K562 (cell line): ENCODE measurements around the gene EXT2. TPM values are rescaled to one million over a fixed set of nuclear protein-coding genes. Genes with fewer than 3 reads are reported as not detected.

Experiments
- ARID1B ChIP-seq: fragments of 450-650 bp; IDR thresholded peaks from 2 replicates; pipeline ENCODE4 v1.6.1; 2016; ENCODE audit warnings: antibody characterized with exemption, mild to moderate bottlenecking, inconsistent platforms
- ATF1 ChIP-seq, 2 experiments: fragments of 450-650 bp in 1 of 2; IDR thresholded peaks; 2 replicates each; pipeline ENCODE4 v1.6.1; 2016; ENCODE audit warnings: missing compliant biosample characterization in 1 of 2, missing genetic modification characterization in 1 of 2
- BCOR ChIP-seq: fragments of 450-650 bp; IDR thresholded peaks from 2 replicates; pipeline ENCODE4 v1.6.1; 2016
- DIDO1 ChIP-seq: fragments of 450-650 bp; IDR thresholded peaks from 2 replicates; pipeline ENCODE4 v1.6.1; 2016; ENCODE audit warnings: low read depth, missing biosample characterization, missing genetic modification characterization
- EHMT2 ChIP-seq: fragments of 450-650 bp; IDR thresholded peaks from 2 replicates; pipeline ENCODE4 v1.6.1; 2018; ENCODE audit warnings: antibody characterized with exemption
- FUS ChIP-seq: fragments of 200-400 bp; formaldehyde crosslinking; optimal IDR thresholded peaks from 2 replicates; pipeline ENCODE3; 2017; ENCODE audit warnings: low read depth, low read length
- GTF2E2 ChIP-seq: fragments of 200-800 bp; sonication (Bioruptor generic); IDR thresholded peaks from 2 replicates; pipeline ENCODE4 v1.6.1; 2016; ENCODE audit warnings: missing genetic modification characterization, missing compliant biosample characterization
- KDM4B ChIP-seq, 2 experiments: fragments of 450-650 bp in 1 of 2; sonication (generic) in 1 of 2; IDR thresholded peaks; 2 replicates each; pipeline ENCODE4 v1.6.1; 2016 to 2017; ENCODE audit warnings: borderline replicate concordance in 2 of 2, antibody characterized with exemption in 1 of 2, low read depth in 1 of 2, mild to moderate bottlenecking in 1 of 2
- MAFK ChIP-seq: IDR thresholded peaks from 2 replicates; pipeline ENCODE4 v1.6.1; 2011; ENCODE audit warnings: low read length, improper control_type of control experiment
- MEIS2 ChIP-seq: fragments of 450-650 bp; IDR thresholded peaks from 2 replicates; pipeline ENCODE4 v1.6.1; 2014; ENCODE audit warnings: mild to moderate bottlenecking; ENCODE audit not compliant: partially characterized antibody
- MYNN ChIP-seq, 2 experiments: sonication (generic); formaldehyde crosslinking in 1 of 2; IDR thresholded peaks; 2 replicates each; pipeline versions ENCODE4 v1.5.0 to v1.6.1; 2016 to 2020; ENCODE audit warnings: antibody characterized with exemption in 1 of 2, missing genetic modification reagents in 1 of 2
- PHB2 ChIP-seq: fragments of 450-650 bp; IDR thresholded peaks from 2 replicates; pipeline ENCODE4 v1.6.1; 2017; ENCODE audit warnings: low read depth
- POLR2H ChIP-seq: IDR thresholded peaks from 2 replicates; pipeline ENCODE4 v1.6.1; 2016; ENCODE audit warnings: missing genetic modification characterization, low read depth, mild to moderate bottlenecking, control low read depth, missing compliant biosample characterization, moderate library complexity
- RBM25 ChIP-seq: fragments of 200-400 bp; formaldehyde crosslinking; IDR thresholded peaks from 2 replicates; pipeline ENCODE4 v1.6.1; 2018; ENCODE audit warnings: low read length, low read depth, moderate library complexity; ENCODE audit not compliant: severe bottlenecking
- TAF15 ChIP-seq: fragments of 200-400 bp; formaldehyde crosslinking; IDR thresholded peaks from 2 replicates; pipeline ENCODE4 v1.6.1; 2017; ENCODE audit warnings: mild to moderate bottlenecking, low read depth, low read length, moderate library complexity
- TAL1 ChIP-seq: fragments of 450-650 bp; IDR thresholded peaks from 2 replicates; pipeline ENCODE4 v1.6.1; 2016; ENCODE audit warnings: mild to moderate bottlenecking
- ZBTB17 ChIP-seq: fragments of 450-650 bp; formaldehyde crosslinking; IDR thresholded peaks from 2 replicates; pipeline ENCODE4 v1.4.0; 2020; ENCODE audit warnings: mild to moderate bottlenecking
- ZFP36 ChIP-seq: fragments of 150-350 bp; IDR thresholded peaks from 2 replicates; pipeline ENCODE4 v1.6.1; 2018; ENCODE audit warnings: low read length, low read depth; ENCODE audit not compliant: partially characterized antibody
- ZNF23 ChIP-seq: fragments of 250-450 bp; sonication (Bioruptor Pico); IDR thresholded peaks from 2 replicates; pipeline ENCODE4 v1.4.0; 2020; ENCODE audit warnings: mild to moderate bottlenecking
- polyA plus RNA-seq, 8 experiments: library from polyadenylated mRNA; depleted of rRNA in 4 of 8; stranded (reverse) in 5 of 8; unstranded in 3 of 8; fragments of >200 nt; fragmentation: Nextera tagmentation in 2 of 8; fragmentation: Illumina TruSeq in 1 of 8; extraction: Ambion mirVana in 2 of 8; extraction: Trizol in 1 of 8; gene quantifications; 2 replicates each; pipeline versions ENCODE4 v1.2.1 to v1.2.3, GENCODE V29; 2011 to 2014; ENCODE audit warnings: inconsistent platforms in 1 of 8, missing spikeins in 1 of 8
- total RNA-seq, 7 experiments: library from RNA; depleted of rRNA in 6 of 7; stranded (reverse); fragments of >200 nt in 6 of 7; fragmentation: Illumina TruSeq in 2 of 7; extraction: Trizol in 2 of 7; gene quantifications; 2 replicates each; pipeline versions ENCODE4 v1.2.1 to v1.2.3, GENCODE V29; 2011 to 2021; ENCODE audit warnings: low replicate concordance in 1 of 7
- TF ChIP-seq, protein P1 (sequence below): fragments of 200-800 bp; sonication (Bioruptor generic); IDR thresholded peaks from 2 replicates; pipeline ENCODE4 v1.6.1; 2017; ENCODE audit warnings: missing genetic modification characterization, missing compliant biosample characterization
- TF ChIP-seq, protein P2 (sequence below): fragments of 450-650 bp; IDR thresholded peaks from 2 replicates; pipeline ENCODE4 v1.6.1; 2016
- TF ChIP-seq, protein P3 (sequence below): sonication (generic); formaldehyde crosslinking; IDR thresholded peaks from 2 replicates; pipeline ENCODE4 v1.8.0; 2022; ENCODE audit warnings: missing genetic modification reagents, mild to moderate bottlenecking, moderate library complexity, borderline replicate concordance
- TF ChIP-seq, protein P4 (sequence below): fragments of 250-450 bp; sonication (Bioruptor Pico); IDR thresholded peaks from 2 replicates; pipeline ENCODE4 v1.9.0; 2021; ENCODE audit warnings: mild to moderate bottlenecking, inconsistent platforms

The EXT2 gene
- total and polyA plus RNA-seq, 9 of the 15 experiments (the other 6 are each of a cell fraction or from before 2014, with no cell fraction given), result 7.5 to 52.1 (median 38.1) TPM

DNA sequence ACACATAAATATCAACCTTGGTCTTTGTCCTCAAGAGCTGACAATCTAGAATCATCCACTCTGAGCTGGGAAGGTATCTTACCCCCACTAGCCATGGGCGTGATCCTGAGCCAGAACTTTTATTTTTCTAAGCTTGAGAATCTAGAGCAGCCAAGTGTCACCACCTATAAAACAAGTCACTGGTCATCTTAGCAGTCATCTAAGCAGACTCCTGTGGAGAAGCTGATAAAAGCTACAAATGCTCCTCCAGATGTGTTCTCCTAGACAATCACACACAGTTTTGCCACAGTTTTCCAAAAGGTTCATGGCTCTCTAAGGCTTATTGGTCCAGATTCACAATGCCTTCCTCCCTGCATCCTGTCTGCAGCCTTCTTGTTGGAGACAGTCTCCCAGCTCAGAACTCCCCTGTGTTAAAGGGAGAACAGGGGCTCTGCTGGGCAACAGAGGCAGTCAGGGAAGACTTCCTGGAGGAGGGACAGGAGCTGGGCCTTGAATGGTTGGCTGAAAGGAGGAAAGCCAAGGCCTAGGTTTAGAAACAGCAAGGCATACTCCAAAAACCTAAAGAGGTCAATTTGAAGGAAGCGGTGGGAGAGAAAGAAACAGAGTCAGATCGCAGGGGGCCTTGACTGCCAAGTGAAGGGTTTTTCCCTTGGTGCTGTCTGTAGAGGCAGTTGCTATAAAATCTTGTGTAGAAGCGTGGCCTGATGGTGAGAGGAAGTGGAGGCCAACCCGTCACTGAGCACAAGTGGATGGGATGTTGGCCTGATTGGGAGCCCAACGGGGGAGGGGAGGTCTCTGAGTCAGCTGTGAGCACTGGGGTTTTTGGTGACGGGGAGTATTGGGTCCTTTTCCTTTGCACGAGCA lies 172.5 kb downstream of the EXT2 start (continued):
- no peak for TF ChIP-seq PHB2
- TF ChIP-seq MYNN (IDR thresholded peaks at IDR 0.05), result peak; percentile 60; the same call in 1 of the 2 replicates
- no peak for TF ChIP-seq MYNN (CRISPR knock-in tag; IDR thresholded peaks at IDR 0.05)
- TF ChIP-seq, protein P1, sequence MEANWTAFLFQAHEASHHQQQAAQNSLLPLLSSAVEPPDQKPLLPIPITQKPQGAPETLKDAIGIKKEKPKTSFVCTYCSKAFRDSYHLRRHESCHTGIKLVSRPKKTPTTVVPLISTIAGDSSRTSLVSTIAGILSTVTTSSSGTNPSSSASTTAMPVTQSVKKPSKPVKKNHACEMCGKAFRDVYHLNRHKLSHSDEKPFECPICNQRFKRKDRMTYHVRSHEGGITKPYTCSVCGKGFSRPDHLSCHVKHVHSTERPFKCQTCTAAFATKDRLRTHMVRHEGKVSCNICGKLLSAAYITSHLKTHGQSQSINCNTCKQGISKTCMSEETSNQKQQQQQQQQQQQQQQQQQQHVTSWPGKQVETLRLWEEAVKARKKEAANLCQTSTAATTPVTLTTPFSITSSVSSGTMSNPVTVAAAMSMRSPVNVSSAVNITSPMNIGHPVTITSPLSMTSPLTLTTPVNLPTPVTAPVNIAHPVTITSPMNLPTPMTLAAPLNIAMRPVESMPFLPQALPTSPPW (CRISPR knock-in tag), result no peak
- TF ChIP-seq, protein P2, sequence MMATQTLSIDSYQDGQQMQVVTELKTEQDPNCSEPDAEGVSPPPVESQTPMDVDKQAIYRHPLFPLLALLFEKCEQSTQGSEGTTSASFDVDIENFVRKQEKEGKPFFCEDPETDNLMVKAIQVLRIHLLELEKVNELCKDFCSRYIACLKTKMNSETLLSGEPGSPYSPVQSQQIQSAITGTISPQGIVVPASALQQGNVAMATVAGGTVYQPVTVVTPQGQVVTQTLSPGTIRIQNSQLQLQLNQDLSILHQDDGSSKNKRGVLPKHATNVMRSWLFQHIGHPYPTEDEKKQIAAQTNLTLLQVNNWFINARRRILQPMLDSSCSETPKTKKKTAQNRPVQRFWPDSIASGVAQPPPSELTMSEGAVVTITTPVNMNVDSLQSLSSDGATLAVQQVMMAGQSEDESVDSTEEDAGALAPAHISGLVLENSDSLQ, result no peak
- TF ChIP-seq, protein P3, sequence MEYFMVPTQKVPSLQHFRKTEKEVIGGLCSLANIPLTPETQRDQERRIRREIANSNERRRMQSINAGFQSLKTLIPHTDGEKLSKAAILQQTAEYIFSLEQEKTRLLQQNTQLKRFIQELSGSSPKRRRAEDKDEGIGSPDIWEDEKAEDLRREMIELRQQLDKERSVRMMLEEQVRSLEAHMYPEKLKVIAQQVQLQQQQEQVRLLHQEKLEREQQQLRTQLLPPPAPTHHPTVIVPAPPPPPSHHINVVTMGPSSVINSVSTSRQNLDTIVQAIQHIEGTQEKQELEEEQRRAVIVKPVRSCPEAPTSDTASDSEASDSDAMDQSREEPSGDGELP, result peak; percentile 40; the same call in 1 of the 2 replicates
- no peak for TF ChIP-seq MAFK
- TF ChIP-seq ZFP36, result peak; percentile 99
- TF ChIP-seq RBM25, result peak; percentile 83
- TF ChIP-seq TAF15, result no peak
- no peak for TF ChIP-seq FUS
- TF ChIP-seq, protein P4, sequence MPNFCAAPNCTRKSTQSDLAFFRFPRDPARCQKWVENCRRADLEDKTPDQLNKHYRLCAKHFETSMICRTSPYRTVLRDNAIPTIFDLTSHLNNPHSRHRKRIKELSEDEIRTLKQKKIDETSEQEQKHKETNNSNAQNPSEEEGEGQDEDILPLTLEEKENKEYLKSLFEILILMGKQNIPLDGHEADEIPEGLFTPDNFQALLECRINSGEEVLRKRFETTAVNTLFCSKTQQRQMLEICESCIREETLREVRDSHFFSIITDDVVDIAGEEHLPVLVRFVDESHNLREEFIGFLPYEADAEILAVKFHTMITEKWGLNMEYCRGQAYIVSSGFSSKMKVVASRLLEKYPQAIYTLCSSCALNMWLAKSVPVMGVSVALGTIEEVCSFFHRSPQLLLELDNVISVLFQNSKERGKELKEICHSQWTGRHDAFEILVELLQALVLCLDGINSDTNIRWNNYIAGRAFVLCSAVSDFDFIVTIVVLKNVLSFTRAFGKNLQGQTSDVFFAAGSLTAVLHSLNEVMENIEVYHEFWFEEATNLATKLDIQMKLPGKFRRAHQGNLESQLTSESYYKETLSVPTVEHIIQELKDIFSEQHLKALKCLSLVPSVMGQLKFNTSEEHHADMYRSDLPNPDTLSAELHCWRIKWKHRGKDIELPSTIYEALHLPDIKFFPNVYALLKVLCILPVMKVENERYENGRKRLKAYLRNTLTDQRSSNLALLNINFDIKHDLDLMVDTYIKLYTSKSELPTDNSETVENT (CRISPR knock-in tag), result no peak
- TF ChIP-seq ZBTB17, result no peak
- TF ChIP-seq MEIS2, result peak; percentile 24
- no peak for TF ChIP-seq ATF1 (CRISPR knock-in tag; IDR thresholded peaks at IDR 0.05)
- TF ChIP-seq ATF1 (tag; IDR thresholded peaks at IDR 0.05), result no peak
- 0 out of 2 replicates have a peak, but pooled peaks have one; percentile 6 for TF ChIP-seq EHMT2
- TF ChIP-seq TAL1, result peak; percentile 54
- TF ChIP-seq ARID1B, result peak; percentile 51
- no peak for TF ChIP-seq POLR2H (tag)
- peak; percentile 50; the same call in 1 of the 2 replicates for TF ChIP-seq DIDO1 (tag)
- no peak for TF ChIP-seq KDM4B (IDR thresholded peaks at IDR 0.05; ENCODE audit: borderline replicate concordance in 2 of 2, low read depth in 1 of 2)
- no peak for TF ChIP-seq GTF2E2 (tag)
- peak; percentile 86 for TF ChIP-seq BCOR
- no peak for TF ChIP-seq ZNF23 (CRISPR knock-in tag)
